Progenitor cell of endocrine pancreas (in vitro differentiated cells): ENCODE measurements around the gene HIRA. TPM values are rescaled to one million over a fixed set of nuclear protein-coding genes. Genes with fewer than 3 reads are reported as not detected.

Experiments used
- DNase-seq: peaks from one replicate; pipeline ENCODE4 v3.0.0; 2021; ENCODE audit warnings: low spot score; ENCODE audit not compliant: unreplicated experiment
- H3K27ac Mint-ChIP-seq: 2 replicates; pipeline ENCODE4 v1.8.0; 2021; ENCODE audit warnings: mild to moderate bottlenecking, moderate library complexity, mixed read lengths
- H3K27me3 Mint-ChIP-seq: 2 replicates; pipeline ENCODE4 v1.8.0; 2021; ENCODE audit warnings: mixed read lengths
- H3K36me3 Mint-ChIP-seq: 2 replicates; pipeline ENCODE4 v1.8.0; 2022; ENCODE audit warnings: mixed read lengths; ENCODE audit not compliant: insufficient read depth
- H3K4me1 Mint-ChIP-seq: 2 replicates; pipeline ENCODE4 v1.8.0; 2021; ENCODE audit warnings: low read depth, mixed read lengths
- H3K4me3 Mint-ChIP-seq: 2 replicates; pipeline ENCODE4 v1.8.0; 2021; ENCODE audit warnings: low read depth, mild to moderate bottlenecking, moderate library complexity, mixed read lengths
- H3K9me3 Mint-ChIP-seq: 2 replicates; pipeline ENCODE4 v1.8.0; 2021; ENCODE audit warnings: low read depth, mixed read lengths
- total RNA-seq: library from RNA; stranded (reverse); gene quantifications from 2 replicates; pipeline ENCODE4 v1.2.1, GENCODE V29; 2021
- TF ChIP-seq, protein P1 (sequence below): fragments of 200-600 bp; sonication (generic); IDR thresholded peaks from one replicate; pipeline ENCODE4 v1.5.0; 2021; ENCODE audit warnings: antibody characterized with exemption, mild to moderate bottlenecking; ENCODE audit not compliant: unreplicated experiment

Gene HIRA
- total RNA-seq, 1 donor from 2014 or later: 45.3 TPM

DNA sequence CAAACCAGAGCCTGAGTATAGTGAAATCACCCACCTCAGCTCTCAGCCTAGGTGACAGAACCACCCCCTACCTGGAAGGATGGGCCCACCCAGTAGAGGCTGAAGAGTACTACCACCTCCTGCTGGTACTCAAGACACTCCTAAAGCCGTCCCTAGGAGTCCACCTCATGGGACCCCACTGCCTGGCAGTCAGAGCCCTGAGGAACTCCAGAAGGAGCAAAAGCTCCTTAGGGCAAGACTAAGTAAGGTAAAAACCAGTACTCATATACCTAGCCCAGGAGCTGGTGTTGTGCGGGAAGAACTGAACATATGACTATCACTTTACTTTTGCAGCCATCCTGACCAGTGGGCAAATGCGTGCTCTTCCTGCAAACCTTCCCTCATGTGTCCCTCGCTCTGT is 36.3 kb downstream of the HIRA start:
- TF ChIP-seq, protein P1, sequence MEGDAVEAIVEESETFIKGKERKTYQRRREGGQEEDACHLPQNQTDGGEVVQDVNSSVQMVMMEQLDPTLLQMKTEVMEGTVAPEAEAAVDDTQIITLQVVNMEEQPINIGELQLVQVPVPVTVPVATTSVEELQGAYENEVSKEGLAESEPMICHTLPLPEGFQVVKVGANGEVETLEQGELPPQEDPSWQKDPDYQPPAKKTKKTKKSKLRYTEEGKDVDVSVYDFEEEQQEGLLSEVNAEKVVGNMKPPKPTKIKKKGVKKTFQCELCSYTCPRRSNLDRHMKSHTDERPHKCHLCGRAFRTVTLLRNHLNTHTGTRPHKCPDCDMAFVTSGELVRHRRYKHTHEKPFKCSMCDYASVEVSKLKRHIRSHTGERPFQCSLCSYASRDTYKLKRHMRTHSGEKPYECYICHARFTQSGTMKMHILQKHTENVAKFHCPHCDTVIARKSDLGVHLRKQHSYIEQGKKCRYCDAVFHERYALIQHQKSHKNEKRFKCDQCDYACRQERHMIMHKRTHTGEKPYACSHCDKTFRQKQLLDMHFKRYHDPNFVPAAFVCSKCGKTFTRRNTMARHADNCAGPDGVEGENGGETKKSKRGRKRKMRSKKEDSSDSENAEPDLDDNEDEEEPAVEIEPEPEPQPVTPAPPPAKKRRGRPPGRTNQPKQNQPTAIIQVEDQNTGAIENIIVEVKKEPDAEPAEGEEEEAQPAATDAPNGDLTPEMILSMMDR: no peak
- no peak overlapping the region for H3K4me3 Mint-ChIP-seq
- no peak overlapping the region for H3K27ac Mint-ChIP-seq
- peaks cover 5% of the 10 kb centered on the region for H3K36me3 Mint-ChIP-seq
- H3K4me1 Mint-ChIP-seq: no peaks in the 10 kb centered on the region
- H3K27me3 Mint-ChIP-seq: no peaks in the 10 kb centered on the region
- no peaks in the 10 kb centered on the region for H3K9me3 Mint-ChIP-seq
- DNase-seq: no peak

DNA sequence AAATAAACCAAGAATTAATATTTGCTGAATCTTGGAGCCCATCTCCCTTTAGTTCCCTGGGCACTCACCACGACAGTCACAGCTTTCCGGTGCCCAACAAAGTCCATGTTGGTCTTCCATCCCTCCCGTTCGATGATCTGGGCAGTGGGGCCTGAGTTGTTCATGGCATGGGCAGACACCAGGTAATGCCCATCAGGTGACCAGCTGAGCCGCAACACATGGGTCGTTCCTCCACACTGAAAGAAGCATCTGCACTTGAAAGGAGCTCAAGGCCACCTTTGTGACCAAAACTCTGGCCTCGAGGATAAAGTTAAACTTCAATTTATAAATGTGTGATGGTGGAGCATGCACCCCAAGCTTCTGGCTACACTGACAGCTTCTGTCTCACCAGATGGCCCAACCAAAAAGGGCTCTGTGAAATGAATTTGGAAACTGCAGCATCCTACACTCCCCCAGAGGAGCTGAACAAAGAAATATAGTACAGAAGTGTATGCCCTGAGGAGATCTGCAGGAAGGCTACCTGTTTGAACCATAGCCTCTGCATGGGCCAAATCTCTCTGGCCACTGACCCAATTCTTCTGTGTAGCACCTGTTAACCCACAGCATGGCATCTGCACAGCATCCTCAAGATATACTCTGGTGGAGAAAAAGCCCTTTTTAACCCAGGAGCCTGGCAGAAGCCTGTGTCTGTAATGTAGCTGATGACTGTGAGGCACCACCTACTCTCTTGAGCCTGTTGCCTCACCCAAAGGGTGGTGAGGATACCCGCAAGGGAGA is 37.1 kb downstream of the HIRA start:
- Mint-ChIP-seq H3K4me1 (no peaks in the 10 kb centered on the region), H3K4me3 (no peak overlapping the region), H3K27me3 (no peaks in the 10 kb centered on the region), H3K9me3 (no peaks in the 10 kb centered on the region), H3K27ac (no peak overlapping the region), H3K36me3 (peaks cover 5% of the 10 kb centered on the region)
- DNase-seq: no peak
- TF ChIP-seq, protein P1: no peak

DNA sequence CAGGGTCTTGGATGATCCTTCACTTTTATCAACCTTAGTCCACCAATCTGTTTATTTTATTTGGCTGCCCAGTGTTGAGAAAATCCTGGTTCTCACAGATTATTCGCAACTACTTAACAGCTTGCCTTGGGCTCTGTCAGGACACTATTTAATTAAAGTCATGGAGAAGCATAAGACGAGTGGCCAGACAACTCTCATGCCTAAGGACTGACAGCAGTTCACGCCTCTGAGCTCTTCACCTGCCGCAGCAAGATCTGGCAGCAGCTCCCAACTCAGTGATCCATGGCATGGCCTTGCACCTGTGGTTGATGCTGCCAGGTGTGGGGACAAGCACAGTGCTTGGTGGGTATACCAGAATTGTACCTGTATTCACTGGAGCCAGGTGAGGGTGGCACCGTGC is 37.8 kb downstream of the HIRA start:
- Mint-ChIP-seq H3K27ac (no peak overlapping the region), H3K4me3 (no peak overlapping the region), H3K36me3 (peaks cover 5% of the 10 kb centered on the region), H3K4me1 (no peaks in the 10 kb centered on the region), H3K9me3 (no peaks in the 10 kb centered on the region), H3K27me3 (no peaks in the 10 kb centered on the region)
- TF ChIP-seq, protein P1: no peak
- DNase-seq: no peak

DNA sequence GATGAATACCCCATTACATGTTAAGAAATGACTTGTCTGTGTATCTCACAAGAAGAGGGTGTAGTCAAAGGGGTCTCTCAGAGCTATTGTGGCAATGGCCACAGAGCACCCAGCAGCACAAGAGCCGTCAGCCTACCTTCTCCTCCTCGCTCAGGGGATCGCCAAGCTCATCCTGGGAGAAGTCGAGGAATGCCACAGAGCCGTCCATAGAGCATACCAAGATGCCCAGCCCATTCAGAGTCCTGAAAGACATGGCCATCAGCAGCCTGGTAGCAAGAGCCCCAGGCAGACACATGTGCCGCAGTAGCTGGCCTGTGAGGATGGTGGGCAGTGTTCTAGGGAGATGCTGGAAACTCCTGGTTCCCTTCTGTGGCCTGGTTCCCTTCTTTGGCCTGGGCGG is 44.0 kb downstream of the HIRA start:
- Mint-ChIP-seq H3K27me3 (no peaks in the 10 kb centered on the region), H3K36me3 (peaks cover 13% of the 10 kb centered on the region), H3K4me1 (no peaks in the 10 kb centered on the region), H3K9me3 (no peaks in the 10 kb centered on the region), H3K27ac (no peak overlapping the region), H3K4me3 (no peak overlapping the region)
- DNase-seq: no peak
- TF ChIP-seq, protein P1: no peak

DNA sequence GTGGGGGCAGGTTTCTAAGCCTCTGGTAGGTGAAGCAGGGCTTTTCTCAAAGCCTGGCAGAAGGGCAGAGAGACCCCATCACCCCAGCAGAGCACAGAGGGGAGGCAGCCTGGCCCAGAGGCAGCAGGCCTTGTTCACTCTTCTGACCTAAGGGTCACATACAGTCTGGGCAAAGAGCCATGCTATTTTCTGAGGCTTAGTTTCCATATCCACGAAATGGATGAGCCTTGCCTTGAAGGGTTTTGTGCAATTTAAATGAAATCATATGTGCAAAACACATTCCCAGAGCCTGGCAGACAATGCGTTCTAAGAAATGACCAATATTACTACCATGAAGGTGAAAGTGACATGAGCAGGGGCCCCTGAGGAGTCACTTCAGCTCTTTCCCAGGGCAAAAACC is 44.5 kb downstream of the HIRA start:
- Mint-ChIP-seq H3K36me3 (peaks cover 18% of the 10 kb centered on the region), H3K4me3 (no peak overlapping the region), H3K4me1 (no peaks in the 10 kb centered on the region), H3K9me3 (no peaks in the 10 kb centered on the region), H3K27me3 (no peaks in the 10 kb centered on the region), H3K27ac (no peak overlapping the region)
- no peak for DNase-seq
- TF ChIP-seq, protein P1: no peak
